ENCODE data around the gene LPIN1. TPM values are rescaled to one million over a fixed set of nuclear protein-coding genes. Genes with fewer than 3 reads are reported as not detected.

The LPIN1 gene
- total and polyA plus RNA-seq, 2 of the 8 experiments (the other 6 are each of a cell fraction or from before 2014, with no cell fraction given): 4.3 to 9.8 TPM

GRCh38 chr2:11870584-11870983 is 124.2 kb downstream of the LPIN1 start:
- Histone ChIP-seq H2BK15ac (ENCODE audit: low read length) (no peak overlapping the region), H2BK12ac (ENCODE audit: low read depth, low read length) (no peak overlapping the region; the same call in 1 of the 2 replicates), H4K8ac (ENCODE audit: extremely low read depth, insufficient read depth, low read length) (no peak overlapping the region), H3K36me3 (ENCODE audit: control insufficient read depth in 2 of 4, insufficient read depth in 4 of 4, low read length in 3 of 4) (no peaks in the 10 kb centered on the region), H3K9ac (replicated peaks in 1 of 4; ENCODE audit: extremely low read depth in 1 of 4, low read depth in 3 of 4, low read length in 3 of 4) (no peak overlapping the region), H3K23ac (ENCODE audit: insufficient read length) (no peak overlapping the region), H3K79me2 (ENCODE audit: control insufficient read depth in 1 of 2, insufficient read depth in 2 of 2, low read length in 2 of 2) (no peaks in the 10 kb centered on the region), H2AK5ac (ENCODE audit: low read depth, low read length) (no peak overlapping the region), H4K91ac (replicated peaks; ENCODE audit: insufficient read length, low read length) (no peak overlapping the region), H3K4me3 (ENCODE audit: extremely low read depth in 1 of 4, insufficient read depth in 2 of 4, low read depth in 3 of 4, low read length in 4 of 4) (no peak overlapping the region), H3K14ac (ENCODE audit: insufficient read length) (no peak overlapping the region), H3K27ac (ENCODE audit: low read depth, low read length) (no peak overlapping the region), H2BK5ac (ENCODE audit: low read depth, low read length) (no peak overlapping the region), H3K23me2 (ENCODE audit: low read depth, low read length) (no peaks in the 10 kb centered on the region), H3K9me3 (ENCODE audit: insufficient read depth in 2 of 2, low read depth in 1 of 2, low read length in 1 of 2) (no peaks in the 10 kb centered on the region), H3K4me2 (ENCODE audit: insufficient read depth in 1 of 2, low read depth in 2 of 2, low read length in 2 of 2) (no peak overlapping the region), H3K4ac (replicated peaks; ENCODE audit: insufficient read length, low read depth, low read length) (peak overlapping the region; percentile 54), H3K18ac (ENCODE audit: extremely low read depth, low read length) (no peak overlapping the region), H4K20me1 (replicated peaks in 1 of 2; ENCODE audit: control insufficient read depth in 1 of 2, insufficient read depth in 2 of 2, low read length in 2 of 2) (no peaks in the 10 kb centered on the region), H4K5ac (ENCODE audit: insufficient read length, low read depth, low read length) (no peak overlapping the region), H3K4me1 (replicated peaks in 1 of 4; ENCODE audit: control insufficient read depth in 3 of 4, insufficient read depth in 4 of 4, low read length in 3 of 4) (no peaks in the 10 kb centered on the region; a peak in 2 of 7 replicates), H3K56ac (replicated peaks; ENCODE audit: insufficient read length, low read depth, low read length) (no peak overlapping the region), H3K27me3 (replicated peaks in 1 of 4; ENCODE audit: control insufficient read depth in 3 of 4, extremely low read depth in 1 of 4, insufficient read depth in 3 of 4, low read length in 3 of 4) (no peaks in the 10 kb centered on the region), H2BK20ac (ENCODE audit: low read length) (0 out of 2 replicates have a peak overlapping the region, but pooled peaks have one; percentile 16), H2BK120ac (replicated peaks; ENCODE audit: low read depth, low read length) (no peak overlapping the region), H3K79me1 (ENCODE audit: low read depth, low read length) (no peaks in the 10 kb centered on the region), H2AFZ (ENCODE audit: low read length) (peak overlapping the region; percentile 71; the same call in 1 of the 2 replicates)
- DNase-seq (ENCODE audit: low read depth in 1 of 2, low spot score in 2 of 2): peak in 1 of 2 experiments; percentile 34
- WGBS, 2 experiments (ENCODE audit: extremely low coverage in 1 of 2, insufficient coverage in 1 of 2, insufficient read length in 1 of 2, insufficient replicate concordance in 2 of 2, low coverage in 1 of 2, low lambda C conversion rate in 2 of 2, missing lambda C conversion rate in 1 of 2): 95% methylated on average over 5 of the region's 5 CpGs; no CpG with 5 or more reads in 1 of the 2 experiments
- POLR2A ChIA-PET (ENCODE audit: partially characterized antibody): no interaction called here
- CTCF ChIA-PET (ENCODE audit: partially characterized antibody): no interaction called here
- FAIRE-seq: no peak
- no peak for TF ChIP-seq BRCA1 (IDR thresholded peaks at IDR 0.05; ENCODE audit: low read depth, low read length)
- TF ChIP-seq FOSL1 (IDR thresholded peaks at IDR 0.05; ENCODE audit: insufficient read depth, low read depth, low read length): no peak
- TF ChIP-seq KDM1A (IDR thresholded peaks at IDR 0.05; ENCODE audit: borderline replicate concordance, low read length): no peak
- TF ChIP-seq KDM4A (IDR thresholded peaks at IDR 0.05; ENCODE audit: low read depth, low read length, severe bottlenecking): no peak
- TF ChIP-seq ATF2 (IDR thresholded peaks at IDR 0.05; ENCODE audit: low read length): no peak
- TF ChIP-seq CEBPB (IDR thresholded peaks at IDR 0.05; ENCODE audit: low read depth, low read length): no peak
- no peak for TF ChIP-seq SP2 (IDR thresholded peaks at IDR 0.05; ENCODE audit: low read length)
- no peak for TF ChIP-seq GABPA (IDR thresholded peaks at IDR 0.05; ENCODE audit: borderline replicate concordance, insufficient read depth, low read length)
- no peak for TF ChIP-seq SUZ12 (IDR thresholded peaks at IDR 0.05; ENCODE audit: low read length)
- TF ChIP-seq HDAC6 (IDR thresholded peaks at IDR 0.05; ENCODE audit: low read depth, low read length): no peak
- no peak for TF ChIP-seq RXRA (IDR thresholded peaks at IDR 0.05; ENCODE audit: insufficient read depth, low read depth, low read length)
- TF ChIP-seq HDAC2 (IDR thresholded peaks at IDR 0.05; ENCODE audit: borderline replicate concordance in 1 of 2, low read depth in 2 of 2, low read length in 2 of 2): no peak

Measured in H1 (cell line).